Panc1 (cell line): ENCODE results near the gene GATM. TPM values are rescaled to one million over a fixed set of nuclear protein-coding genes. Genes with fewer than 3 reads are reported as not detected.

Experiments used
- ATAC-seq: fragments of 200-7000 bp; cut with Tn5 transposase; 2 replicates; pipeline ENCODE4 v1.9.1; 2020; ENCODE audit warnings: mild to moderate bottlenecking, moderate library complexity
- BruUV-seq: library from RNA; stranded (reverse); fragments of 400-500 nt; replicated peaks from 2 replicates; lab custom pipeline; 2021; lab: Mats Ljungman, UMichigan
- CTCF ChIA-PET: fragments of 300-600 bp; sonication (Branson Sonifier 250); formaldehyde crosslinking; loops from one replicate; lab custom pipeline; 2022; ENCODE audit warnings: antibody characterized with exemption; lab: Charles Lee
- POLR2A ChIA-PET: fragments of 300-600 bp; sonication (Branson Sonifier 250); formaldehyde crosslinking; loops from one replicate; lab custom pipeline; 2022; ENCODE audit warnings: antibody characterized with exemption; lab: Charles Lee
- DNase-seq: peaks from one replicate; pipeline ENCODE4 v3.0.0-alpha.2; 2010; ENCODE audit warnings: low read depth, low spot score
- H3K27ac ChIP-seq: 2 replicates; pipeline ENCODE4 v1.5.1; 2011; ENCODE audit warnings: mild to moderate bottlenecking, low read length, inconsistent platforms
- H3K27me3 ChIP-seq: fragments of 200-500 bp; sonication (Bioruptor generic); 2 replicates; pipeline ENCODE4 v1.6.0; 2014; ENCODE audit warnings: low read length, inconsistent platforms; ENCODE audit not compliant: control insufficient read depth, insufficient read depth
- H3K36me3 ChIP-seq: fragments of 200-500 bp; sonication (Bioruptor generic); 2 replicates; pipeline ENCODE4 v1.5.1; 2014; ENCODE audit warnings: inconsistent platforms, mild to moderate bottlenecking, low read length, moderate library complexity; ENCODE audit not compliant: control insufficient read depth, insufficient read depth
- H3K4me1 ChIP-seq: 2 replicates; pipeline ENCODE4 v1.5.1; 2011; ENCODE audit warnings: inconsistent platforms, mild to moderate bottlenecking, low read length, moderate library complexity; ENCODE audit not compliant: control insufficient read depth, insufficient read depth
- H3K4me3 ChIP-seq, 2 experiments: 2 replicates each; pipeline ENCODE4 v1.5.1; 2011 to 2012; ENCODE audit warnings: low read depth in 2 of 2, low read length in 2 of 2, mild to moderate bottlenecking in 2 of 2, inconsistent platforms in 1 of 2, moderate library complexity in 1 of 2
- H3K9me3 ChIP-seq: fragments of 200-500 bp; sonication (Bioruptor generic); 2 replicates; pipeline ENCODE4 v1.5.1; 2014; ENCODE audit warnings: low read depth, mild to moderate bottlenecking, inconsistent platforms, low read length, moderate library complexity; ENCODE audit not compliant: control insufficient read depth, insufficient read depth
- POLR2AphosphoS5 ChIP-seq: IDR thresholded peaks from 2 replicates; pipeline ENCODE4 v1.6.1; 2012; ENCODE audit warnings: mild to moderate bottlenecking, low read depth, low read length, moderate library complexity
- SIN3A ChIP-seq: IDR thresholded peaks from 2 replicates; pipeline ENCODE4 v1.6.1; 2012; ENCODE audit warnings: low read depth, mild to moderate bottlenecking, low read length, moderate library complexity, borderline replicate concordance; ENCODE audit not compliant: insufficient read depth
- TCF7L2 ChIP-seq: IDR thresholded peaks from 2 replicates; pipeline ENCODE4 v1.6.1; 2011; ENCODE audit warnings: mild to moderate bottlenecking, low read depth, low read length, inconsistent platforms
- in situ Hi-C: cut with HindIII; loops from 2 replicates; pipeline ENCODE4 v1.10.0; 2016; ENCODE audit warnings: low sequenced_read_pairs, low pct_unique_long_range_greater_than_20kb
- intact Hi-C: fragments of 100-400 bp; cut with micrococcal nuclease; formaldehyde crosslinking; loops from one replicate; pipeline ENCODE4 v1.10.0; 2022; ENCODE audit not compliant: unreplicated experiment
- total RNA-seq: library from RNA; stranded (reverse); gene quantifications from one replicate; pipeline ENCODE4 v1.2.1, GENCODE V29; 2021; ENCODE audit not compliant: unreplicated experiment
- TF ChIP-seq, protein P1 (sequence below), 2 experiments: IDR thresholded peaks; 2 replicates each; pipeline ENCODE4 v1.6.1; 2011 to 2012; ENCODE audit warnings: low read depth in 2 of 2, control low read depth in 1 of 2, low read length in 1 of 2, mild to moderate bottlenecking in 1 of 2, moderate library complexity in 1 of 2; ENCODE audit not compliant: insufficient read depth in 1 of 2
- TF ChIP-seq, protein P2 (sequence below): fragments of 450-650 bp; IDR thresholded peaks from 2 replicates; pipeline ENCODE4 v1.5.1; 2017; ENCODE audit warnings: mild to moderate bottlenecking

The GATM gene
- total RNA-seq, 1 experiment from 2014 or later: 7.6 TPM

DNA sequence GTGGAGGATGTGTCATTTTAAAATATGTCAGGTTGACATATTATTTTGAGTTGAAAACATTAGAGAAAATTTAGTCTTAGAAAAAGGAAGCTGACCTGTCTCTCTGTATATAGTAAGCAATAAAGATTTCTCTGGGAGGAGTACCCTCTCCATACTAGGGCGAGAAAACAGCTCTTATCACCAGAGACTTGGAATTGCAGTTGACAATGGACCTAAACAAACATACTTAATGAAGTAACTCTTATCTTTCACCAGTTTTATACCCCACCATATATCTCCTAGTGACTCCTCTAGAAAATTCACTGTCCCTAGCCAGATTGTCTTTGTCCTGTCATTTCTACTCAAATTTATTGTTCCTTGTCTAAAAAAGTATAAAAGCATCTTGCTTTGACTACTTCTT is 7.2 kb upstream of the GATM start:
- DNase-seq (no peak), ATAC-seq (no peak)
- in situ Hi-C loops: no loop called here
- BruUV-seq: no TSS peak
- Histone ChIP-seq H3K36me3 (no peaks in the 10 kb centered on the region), H3K27ac (no peak overlapping the region), H3K9me3 (no peaks in the 10 kb centered on the region), H3K4me1 (no peaks in the 10 kb centered on the region; the same call in 1 of the 2 replicates), H3K4me3 (no peak overlapping the region), H3K27me3 (peaks cover 46% of the 10 kb centered on the region)
- TF ChIP-seq SIN3A: no peak
- TF ChIP-seq, protein P1, sequence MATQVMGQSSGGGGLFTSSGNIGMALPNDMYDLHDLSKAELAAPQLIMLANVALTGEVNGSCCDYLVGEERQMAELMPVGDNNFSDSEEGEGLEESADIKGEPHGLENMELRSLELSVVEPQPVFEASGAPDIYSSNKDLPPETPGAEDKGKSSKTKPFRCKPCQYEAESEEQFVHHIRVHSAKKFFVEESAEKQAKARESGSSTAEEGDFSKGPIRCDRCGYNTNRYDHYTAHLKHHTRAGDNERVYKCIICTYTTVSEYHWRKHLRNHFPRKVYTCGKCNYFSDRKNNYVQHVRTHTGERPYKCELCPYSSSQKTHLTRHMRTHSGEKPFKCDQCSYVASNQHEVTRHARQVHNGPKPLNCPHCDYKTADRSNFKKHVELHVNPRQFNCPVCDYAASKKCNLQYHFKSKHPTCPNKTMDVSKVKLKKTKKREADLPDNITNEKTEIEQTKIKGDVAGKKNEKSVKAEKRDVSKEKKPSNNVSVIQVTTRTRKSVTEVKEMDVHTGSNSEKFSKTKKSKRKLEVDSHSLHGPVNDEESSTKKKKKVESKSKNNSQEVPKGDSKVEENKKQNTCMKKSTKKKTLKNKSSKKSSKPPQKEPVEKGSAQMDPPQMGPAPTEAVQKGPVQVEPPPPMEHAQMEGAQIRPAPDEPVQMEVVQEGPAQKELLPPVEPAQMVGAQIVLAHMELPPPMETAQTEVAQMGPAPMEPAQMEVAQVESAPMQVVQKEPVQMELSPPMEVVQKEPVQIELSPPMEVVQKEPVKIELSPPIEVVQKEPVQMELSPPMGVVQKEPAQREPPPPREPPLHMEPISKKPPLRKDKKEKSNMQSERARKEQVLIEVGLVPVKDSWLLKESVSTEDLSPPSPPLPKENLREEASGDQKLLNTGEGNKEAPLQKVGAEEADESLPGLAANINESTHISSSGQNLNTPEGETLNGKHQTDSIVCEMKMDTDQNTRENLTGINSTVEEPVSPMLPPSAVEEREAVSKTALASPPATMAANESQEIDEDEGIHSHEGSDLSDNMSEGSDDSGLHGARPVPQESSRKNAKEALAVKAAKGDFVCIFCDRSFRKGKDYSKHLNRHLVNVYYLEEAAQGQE (IDR thresholded peaks at IDR 0.05; ENCODE audit: insufficient read depth in 1 of 2, low read depth in 2 of 2, low read length in 1 of 2): no peak
- intact Hi-C loops: no loop called here
- ChIA-PET CTCF (no interaction called here), POLR2A (no interaction called here)

DNA sequence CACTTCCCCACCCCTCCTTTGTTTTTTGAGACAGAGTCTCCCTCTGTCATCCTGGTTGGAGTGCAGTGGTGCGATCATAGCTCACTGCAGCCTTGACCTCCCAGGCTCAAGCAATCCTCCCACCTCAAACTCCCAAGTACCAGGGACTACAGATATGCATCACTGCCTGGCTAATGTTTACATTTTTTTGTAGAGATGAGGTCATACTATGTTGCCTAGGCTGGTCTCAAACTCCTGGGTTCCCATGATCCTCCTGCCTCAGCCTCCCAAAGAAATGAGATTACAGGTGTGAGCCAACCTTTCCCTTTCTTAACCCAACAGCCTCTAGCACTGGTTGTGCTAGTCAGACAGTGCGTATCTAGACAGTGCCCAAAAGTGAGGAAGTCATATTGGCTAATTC is 6.4 kb upstream of the GATM start:
- TF ChIP-seq, protein P2, sequence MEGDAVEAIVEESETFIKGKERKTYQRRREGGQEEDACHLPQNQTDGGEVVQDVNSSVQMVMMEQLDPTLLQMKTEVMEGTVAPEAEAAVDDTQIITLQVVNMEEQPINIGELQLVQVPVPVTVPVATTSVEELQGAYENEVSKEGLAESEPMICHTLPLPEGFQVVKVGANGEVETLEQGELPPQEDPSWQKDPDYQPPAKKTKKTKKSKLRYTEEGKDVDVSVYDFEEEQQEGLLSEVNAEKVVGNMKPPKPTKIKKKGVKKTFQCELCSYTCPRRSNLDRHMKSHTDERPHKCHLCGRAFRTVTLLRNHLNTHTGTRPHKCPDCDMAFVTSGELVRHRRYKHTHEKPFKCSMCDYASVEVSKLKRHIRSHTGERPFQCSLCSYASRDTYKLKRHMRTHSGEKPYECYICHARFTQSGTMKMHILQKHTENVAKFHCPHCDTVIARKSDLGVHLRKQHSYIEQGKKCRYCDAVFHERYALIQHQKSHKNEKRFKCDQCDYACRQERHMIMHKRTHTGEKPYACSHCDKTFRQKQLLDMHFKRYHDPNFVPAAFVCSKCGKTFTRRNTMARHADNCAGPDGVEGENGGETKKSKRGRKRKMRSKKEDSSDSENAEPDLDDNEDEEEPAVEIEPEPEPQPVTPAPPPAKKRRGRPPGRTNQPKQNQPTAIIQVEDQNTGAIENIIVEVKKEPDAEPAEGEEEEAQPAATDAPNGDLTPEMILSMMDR: no peak
- TF ChIP-seq SIN3A (no peak), TCF7L2 (no peak), POLR2AphosphoS5 (no peak)
- TF ChIP-seq, protein P1 (IDR thresholded peaks at IDR 0.05; ENCODE audit: insufficient read depth in 1 of 2, low read depth in 2 of 2, low read length in 1 of 2): no peak
- no peak for ATAC-seq
- POLR2A ChIA-PET: no interaction called here
- Histone ChIP-seq H3K36me3 (no peaks in the 10 kb centered on the region), H3K9me3 (no peaks in the 10 kb centered on the region), H3K4me3 (no peak overlapping the region), H3K27me3 (peaks cover 45% of the 10 kb centered on the region), H3K27ac (no peak overlapping the region), H3K4me1 (no peaks in the 10 kb centered on the region; the same call in 1 of the 2 replicates)
- CTCF ChIA-PET: no interaction called here
- intact Hi-C loops (no loop called here), in situ Hi-C loops (no loop called here)
- DNase-seq: no peak
- BruUV-seq: no TSS peak
